SJSA1 (cell line): ENCODE data around the gene DLGAP1. TPM values are rescaled to one million over a fixed set of nuclear protein-coding genes. Genes with fewer than 3 reads are reported as not detected.
"Not testable (repeated sequence)": the region's sequence is repeated elsewhere in the genome, so short reads cannot be mapped to it uniquely, and the experiment has no call there.

Experiments used
- DNase-seq, 2 experiments: peaks; one replicate each; pipeline ENCODE4 v3.0.0-alpha.2; 2015 to 2020; ENCODE audit warnings: low spot score in 2 of 2, low read depth in 1 of 2
- H3K27ac ChIP-seq: fragments of 250-450 bp; sonication (Bioruptor Pico); 2 replicates; pipeline ENCODE4 v1.5.1; 2020; ENCODE audit warnings: mild to moderate bottlenecking, moderate library complexity
- H3K27me3 ChIP-seq: fragments of 250-450 bp; sonication (Bioruptor Pico); replicated peaks from 2 replicates; pipeline ENCODE4 v1.5.1; 2020; ENCODE audit warnings: mild to moderate bottlenecking, moderate library complexity
- H3K36me3 ChIP-seq: fragments of 250-450 bp; sonication (Bioruptor Pico); 2 replicates; pipeline ENCODE4 v1.5.1; 2020; ENCODE audit warnings: mild to moderate bottlenecking
- H3K4me1 ChIP-seq: fragments of 250-450 bp; sonication (Bioruptor Pico); replicated peaks from 2 replicates; pipeline ENCODE4 v1.6.1; 2021; ENCODE audit warnings: mild to moderate bottlenecking
- H3K4me3 ChIP-seq: fragments of 250-450 bp; sonication (Bioruptor Pico); 2 replicates; pipeline ENCODE4 v1.5.1; 2020; ENCODE audit warnings: mild to moderate bottlenecking
- H3K9me3 ChIP-seq: fragments of 250-450 bp; sonication (Bioruptor Pico); replicated peaks from 2 replicates; pipeline ENCODE4 v1.5.1; 2020; ENCODE audit warnings: mild to moderate bottlenecking
- total RNA-seq: library from RNA; depleted of rRNA; stranded (reverse); fragments of >200 nt; shearing (Covaris generic); gene quantifications from 2 replicates; pipeline ENCODE4 v1.2.3, GENCODE V29; 2014

Gene DLGAP1
- total RNA-seq, 1 experiment from 2014 or later = not detected

GRCh38 chr18:4299395-4299794 is 155.7 kb downstream of the DLGAP1 start:
- DNase-seq = no peak
- H3K4me3 ChIP-seq = no peak overlapping the region
- no peaks in the 10 kb centered on the region for H3K36me3 ChIP-seq
- H3K27me3 ChIP-seq = no peaks in the 10 kb centered on the region
- no peaks in the 10 kb centered on the region for H3K4me1 ChIP-seq
- H3K27ac ChIP-seq = no peak overlapping the region
- H3K9me3 ChIP-seq = no peaks in the 10 kb centered on the region

- Histone ChIP-seq H3K27me3 (no peaks in the 10 kb centered on the region), H3K9me3 (peaks cover 3% of the 10 kb centered on the region; the same call in 1 of the 2 replicates), H3K4me1 (no peaks in the 10 kb centered on the region), H3K4me3 (no peak overlapping the region), H3K36me3 (no peaks in the 10 kb centered on the region), H3K27ac (no peak overlapping the region)
- no peak for DNase-seq
Observed at GRCh38 chr18:4293337-4293736, 161.8 kb downstream of the DLGAP1 start.

- Histone ChIP-seq H3K36me3 (no peaks in the 10 kb centered on the region), H3K27me3 (no peaks in the 10 kb centered on the region), H3K4me1 (no peaks in the 10 kb centered on the region), H3K4me3 (no peak overlapping the region), H3K27ac (no peak overlapping the region), H3K9me3 (peaks cover 3% of the 10 kb centered on the region; the same call in 1 of the 2 replicates)
- no peak for DNase-seq
Observed at GRCh38 chr18:4292696-4293095, 162.4 kb downstream of the DLGAP1 start.

GRCh38 chr18:4287340-4287739 is 167.8 kb downstream of the DLGAP1 start:
- H3K9me3 ChIP-seq, H3K36me3 ChIP-seq, H3K4me1 ChIP-seq, H3K27ac ChIP-seq, DNase-seq, H3K27me3 ChIP-seq, H3K4me3 ChIP-seq: not testable (repeated sequence)

- peaks cover 5% of the 10 kb centered on the region; the same call in 1 of the 2 replicates for H3K27me3 ChIP-seq
- H3K36me3 ChIP-seq = no peaks in the 10 kb centered on the region
- DNase-seq = no peak
- H3K4me1 ChIP-seq = no peaks in the 10 kb centered on the region
- no peak overlapping the region for H3K4me3 ChIP-seq
- no peaks in the 10 kb centered on the region for H3K9me3 ChIP-seq
- no peak overlapping the region for H3K27ac ChIP-seq
Observed at GRCh38 chr18:4286256-4286655, 168.9 kb downstream of the DLGAP1 start.

GRCh38 chr18:4285525-4285924 is 169.6 kb downstream of the DLGAP1 start:
- no peak overlapping the region for H3K4me3 ChIP-seq
- H3K4me1 ChIP-seq = no peaks in the 10 kb centered on the region
- peaks cover 5% of the 10 kb centered on the region; the same call in 1 of the 2 replicates for H3K27me3 ChIP-seq
- H3K9me3 ChIP-seq = no peaks in the 10 kb centered on the region
- no peaks in the 10 kb centered on the region for H3K36me3 ChIP-seq
- DNase-seq = no peak
- no peak overlapping the region for H3K27ac ChIP-seq

- H3K27me3 ChIP-seq = peaks cover 5% of the 10 kb centered on the region; the same call in 1 of the 2 replicates
- H3K27ac ChIP-seq = no peak overlapping the region
- no peak overlapping the region for H3K4me3 ChIP-seq
- no peak for DNase-seq
- no peaks in the 10 kb centered on the region for H3K9me3 ChIP-seq
- H3K36me3 ChIP-seq = no peaks in the 10 kb centered on the region
- H3K4me1 ChIP-seq = no peaks in the 10 kb centered on the region
Observed at GRCh38 chr18:4284528-4284927, 170.6 kb downstream of the DLGAP1 start.

- no peaks in the 10 kb centered on the region for H3K4me1 ChIP-seq
- H3K36me3 ChIP-seq = no peaks in the 10 kb centered on the region
- H3K9me3 ChIP-seq = no peaks in the 10 kb centered on the region
- H3K27me3 ChIP-seq = peaks cover 5% of the 10 kb centered on the region; the same call in 1 of the 2 replicates
- DNase-seq = no peak
- no peak overlapping the region for H3K27ac ChIP-seq
- H3K4me3 ChIP-seq = no peak overlapping the region
Observed at GRCh38 chr18:4283746-4284291, 171.3 kb downstream of the DLGAP1 start.

GRCh38 chr18:4282954-4283353 is 172.2 kb downstream of the DLGAP1 start:
- no peaks in the 10 kb centered on the region for H3K9me3 ChIP-seq
- H3K4me3 ChIP-seq = no peak overlapping the region
- no peak overlapping the region for H3K27ac ChIP-seq
- peaks cover 5% of the 10 kb centered on the region; the same call in 1 of the 2 replicates for H3K27me3 ChIP-seq
- DNase-seq = no peak
- no peaks in the 10 kb centered on the region for H3K4me1 ChIP-seq
- no peaks in the 10 kb centered on the region for H3K36me3 ChIP-seq

GRCh38 chr18:4276953-4277585 is 178.0 kb downstream of the DLGAP1 start:
- H3K4me1 ChIP-seq = no peaks in the 10 kb centered on the region
- no peak for DNase-seq
- no peaks in the 10 kb centered on the region for H3K9me3 ChIP-seq
- no peak overlapping the region for H3K4me3 ChIP-seq
- no peaks in the 10 kb centered on the region for H3K36me3 ChIP-seq
- H3K27me3 ChIP-seq = no peaks in the 10 kb centered on the region; the same call in 1 of the 2 replicates
- H3K27ac ChIP-seq = no peak overlapping the region

GRCh38 chr18:4271952-4272351 is 183.2 kb downstream of the DLGAP1 start:
- Histone ChIP-seq H3K27me3 (no peaks in the 10 kb centered on the region; the same call in 1 of the 2 replicates), H3K4me1 (no peaks in the 10 kb centered on the region), H3K4me3 (no peak overlapping the region), H3K27ac (no peak overlapping the region), H3K36me3 (no peaks in the 10 kb centered on the region), H3K9me3 (no peaks in the 10 kb centered on the region)
- DNase-seq = no peak

- no peak for DNase-seq
- no peak overlapping the region for H3K4me3 ChIP-seq
- H3K9me3 ChIP-seq = no peaks in the 10 kb centered on the region
- no peak overlapping the region for H3K27ac ChIP-seq
- H3K36me3 ChIP-seq = no peaks in the 10 kb centered on the region
- H3K4me1 ChIP-seq = no peaks in the 10 kb centered on the region
- no peaks in the 10 kb centered on the region for H3K27me3 ChIP-seq
Observed at GRCh38 chr18:4270988-4271387, 184.1 kb downstream of the DLGAP1 start.

GRCh38 chr18:4270016-4270415 is 185.1 kb downstream of the DLGAP1 start:
- Histone ChIP-seq H3K4me3 (no peak overlapping the region), H3K9me3 (no peaks in the 10 kb centered on the region), H3K4me1 (no peaks in the 10 kb centered on the region), H3K36me3 (no peaks in the 10 kb centered on the region), H3K27me3 (no peaks in the 10 kb centered on the region), H3K27ac (no peak overlapping the region)
- no peak for DNase-seq

GRCh38 chr18:4267641-4268040 is 187.5 kb downstream of the DLGAP1 start:
- no peaks in the 10 kb centered on the region for H3K9me3 ChIP-seq
- no peak for DNase-seq

More at GRCh38 chr18:4267641-4268040, 187.5 kb downstream of the DLGAP1 start:
- no peak overlapping the region for H3K27ac ChIP-seq
- no peaks in the 10 kb centered on the region for H3K27me3 ChIP-seq
- H3K4me1 ChIP-seq = no peaks in the 10 kb centered on the region
- H3K4me3 ChIP-seq = no peak overlapping the region
- no peaks in the 10 kb centered on the region for H3K36me3 ChIP-seq
